CD4-positive, alpha-beta T cell treated with Interleukin-10 for 1 hour (primary cell): ENCODE results near the gene MPHOSPH6.
"Not testable (repeated sequence)": the region's sequence is repeated elsewhere in the genome, so short reads cannot be mapped to it uniquely, and the experiment has no call there.

Source experiments
- DNase-seq: peaks from one replicate; pipeline ENCODE4 v3.0.0-alpha.2; 2020

MPHOSPH6 gene, protein sequence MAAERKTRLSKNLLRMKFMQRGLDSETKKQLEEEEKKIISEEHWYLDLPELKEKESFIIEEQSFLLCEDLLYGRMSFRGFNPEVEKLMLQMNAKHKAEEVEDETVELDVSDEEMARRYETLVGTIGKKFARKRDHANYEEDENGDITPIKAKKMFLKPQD

DNA sequence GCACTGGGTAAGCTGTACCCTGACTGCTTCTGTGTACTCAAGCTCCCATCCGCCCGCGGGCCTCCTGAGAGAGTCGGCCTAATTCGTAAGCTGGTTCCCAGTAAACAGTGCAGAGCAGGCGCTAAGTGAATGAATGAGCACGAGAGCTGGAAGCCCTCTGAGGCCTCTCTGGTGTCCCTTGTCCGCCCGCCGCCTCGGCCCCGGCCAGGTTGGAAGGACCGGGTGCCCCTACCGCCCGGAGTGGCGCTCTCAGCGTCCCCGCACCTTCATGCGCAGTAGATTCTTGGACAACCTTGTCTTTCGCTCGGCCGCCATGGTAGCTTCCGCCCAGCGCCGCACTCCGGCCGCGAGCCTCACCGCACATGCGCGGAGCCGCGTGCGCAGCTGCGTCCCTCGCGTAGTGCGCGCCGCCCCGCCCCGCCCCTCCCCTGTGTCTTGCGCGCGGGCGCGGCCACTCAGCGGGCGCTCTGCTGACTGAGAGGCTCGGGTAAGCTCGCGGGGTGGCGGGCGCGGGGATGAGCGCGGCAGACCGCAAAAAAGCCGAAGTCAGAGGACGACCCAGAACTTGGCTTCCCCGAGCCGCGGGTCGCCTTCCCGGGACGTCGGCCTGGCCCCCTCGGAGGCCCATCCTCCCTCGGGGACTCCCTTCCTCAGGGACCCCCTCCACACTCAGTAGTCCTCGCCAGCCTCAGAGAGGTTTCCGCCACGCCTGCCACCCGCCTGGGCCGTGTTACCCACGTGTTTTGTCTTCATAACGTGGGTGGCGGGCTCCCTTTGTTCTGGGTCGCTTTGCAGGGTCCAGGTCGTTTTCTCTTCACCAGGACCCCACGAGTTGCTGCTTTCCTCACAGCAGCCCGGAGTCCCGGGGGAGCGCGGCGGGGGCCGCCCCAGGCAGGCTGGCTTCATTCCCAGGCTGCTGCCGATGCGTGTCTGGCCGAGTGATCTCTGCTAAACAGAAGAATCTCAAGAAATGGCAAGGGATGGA is at the start of gene MPHOSPH6:
MPHOSPH6 (minus strand) TSS at position 364 of the 985 bp plus-strand sequence; CDS start at position 315, 49 bp downstream.
- DNase-seq: peak; percentile 91

DNA sequence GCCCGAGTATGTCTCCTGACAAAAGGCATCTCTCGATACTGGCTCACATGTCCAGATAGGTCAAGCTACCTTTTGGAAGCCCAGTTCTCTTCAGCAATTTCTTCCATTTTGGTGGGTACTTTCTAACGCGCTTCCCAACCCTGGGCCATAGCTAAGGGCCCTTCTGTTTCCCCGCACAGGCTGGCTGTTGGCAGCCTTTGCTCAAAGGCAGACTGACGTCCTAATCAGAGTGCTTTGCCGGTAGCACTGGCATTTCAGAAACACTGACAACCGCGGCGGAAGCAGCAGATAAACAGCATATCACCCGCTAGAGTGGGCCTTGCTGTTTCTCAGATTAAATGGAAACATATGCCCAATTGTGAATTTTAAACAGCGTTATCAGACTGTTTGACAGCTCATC is 49.3 kb upstream of the MPHOSPH6 start:
- DNase-seq: no peak

DNA sequence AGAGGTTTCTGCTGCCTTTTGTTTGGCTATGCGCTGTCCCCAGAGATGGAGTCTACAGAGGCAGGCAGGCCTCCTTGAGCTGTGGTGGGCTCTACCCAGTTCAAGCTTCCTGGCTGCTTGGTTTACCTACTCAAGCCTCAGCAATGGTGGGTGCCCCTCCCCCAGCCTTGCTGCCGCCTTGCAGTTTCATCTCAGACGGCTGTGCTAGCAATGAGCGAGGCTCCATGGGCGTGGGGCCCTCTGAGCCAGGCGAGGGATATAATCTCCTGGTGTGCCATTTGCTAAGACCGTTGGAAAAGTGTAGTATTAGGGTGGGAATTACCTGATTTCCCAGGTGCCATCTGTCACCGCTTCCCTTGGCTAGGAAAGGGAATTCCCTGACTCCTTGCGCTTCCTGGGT is 39.3 kb upstream of the MPHOSPH6 start:
- DNase-seq: not testable (repeated sequence)

DNA sequence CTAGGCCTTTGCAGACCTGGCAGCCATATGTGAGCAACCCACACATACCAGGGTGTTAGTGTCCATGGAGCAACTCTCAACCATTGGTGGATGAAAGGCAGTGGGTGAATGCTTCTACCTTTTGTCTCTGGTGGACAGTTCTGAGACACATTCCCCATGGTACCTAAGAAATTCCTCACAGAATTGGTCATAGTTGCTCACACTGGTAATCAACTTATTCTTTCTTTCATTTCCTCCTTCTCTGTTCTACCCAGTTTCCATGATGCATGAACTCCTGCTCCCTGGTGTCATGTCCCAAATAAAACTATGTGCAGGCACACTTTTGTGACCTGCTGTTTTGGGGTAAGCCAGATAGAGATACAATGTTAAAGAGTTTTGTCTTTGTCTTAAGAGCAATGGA is 33.2 kb upstream of the MPHOSPH6 start:
- DNase-seq: no peak

- no peak for DNase-seq
These were observed 31.9 kb upstream of the MPHOSPH6 start for GRCh38 chr16:82201926-82202325.

DNA sequence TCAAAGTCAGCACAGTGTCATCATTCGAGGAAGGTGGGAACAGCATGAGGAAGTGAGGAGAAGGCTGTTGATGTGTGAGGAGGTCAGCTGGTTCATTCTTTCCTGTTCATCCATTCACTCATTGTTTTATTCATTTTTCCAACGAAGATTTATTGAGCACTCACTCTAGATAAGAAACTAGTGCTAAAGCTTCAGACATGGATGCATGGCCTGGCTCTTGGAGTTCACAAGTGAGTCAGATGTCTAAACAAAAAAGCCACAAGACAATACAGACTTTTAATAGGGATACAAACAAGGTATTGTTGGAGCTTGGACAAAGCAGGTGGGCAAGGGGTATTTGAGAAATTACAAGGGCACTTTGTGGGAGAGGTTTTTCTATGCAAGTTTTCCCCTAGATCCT is 31.3 kb upstream of the MPHOSPH6 start:
- no peak for DNase-seq

- no peak for DNase-seq
These were observed 29.2 kb upstream of the MPHOSPH6 start for GRCh38 chr16:82199209-82199608.

DNA sequence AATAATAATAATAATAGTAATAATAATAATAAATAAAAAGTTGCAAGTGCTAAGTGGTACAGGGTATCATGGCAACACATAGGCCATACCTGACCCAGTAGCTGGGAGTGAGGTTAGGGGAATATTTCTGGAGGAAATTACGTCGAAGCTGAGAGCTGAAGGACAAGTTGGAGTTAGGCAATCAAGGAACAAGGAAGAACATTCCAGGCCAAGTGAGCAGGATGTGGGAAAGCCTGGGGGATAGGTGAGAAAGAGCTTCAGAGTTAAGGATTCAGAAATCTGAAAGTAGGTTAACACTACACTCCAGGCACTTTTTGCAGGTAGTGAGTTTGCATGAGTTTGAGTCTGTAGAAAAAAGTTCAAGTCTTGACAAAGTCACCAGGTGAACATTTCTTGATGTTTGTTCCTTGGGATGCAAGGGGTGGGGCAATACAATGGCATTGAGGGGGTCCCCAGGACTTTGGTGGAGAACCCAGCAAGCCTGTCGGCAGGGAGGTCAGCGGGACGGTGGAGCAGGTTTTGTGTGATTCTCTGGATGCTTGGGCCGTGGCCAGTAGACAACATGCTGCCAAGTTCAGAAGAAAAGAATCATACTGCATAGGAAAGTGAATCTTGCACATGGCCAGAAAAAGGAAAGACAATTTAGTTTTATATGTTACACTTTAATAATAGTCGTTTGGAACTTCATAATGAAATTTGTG is 27.7 kb upstream of the MPHOSPH6 start:
- DNase-seq: no peak

- no peak for DNase-seq
These were observed 26.0 kb upstream of the MPHOSPH6 start for GRCh38 chr16:82195917-82196494.

- DNase-seq: no peak
These were observed 24.1 kb upstream of the MPHOSPH6 start for GRCh38 chr16:82194086-82194485.

DNA sequence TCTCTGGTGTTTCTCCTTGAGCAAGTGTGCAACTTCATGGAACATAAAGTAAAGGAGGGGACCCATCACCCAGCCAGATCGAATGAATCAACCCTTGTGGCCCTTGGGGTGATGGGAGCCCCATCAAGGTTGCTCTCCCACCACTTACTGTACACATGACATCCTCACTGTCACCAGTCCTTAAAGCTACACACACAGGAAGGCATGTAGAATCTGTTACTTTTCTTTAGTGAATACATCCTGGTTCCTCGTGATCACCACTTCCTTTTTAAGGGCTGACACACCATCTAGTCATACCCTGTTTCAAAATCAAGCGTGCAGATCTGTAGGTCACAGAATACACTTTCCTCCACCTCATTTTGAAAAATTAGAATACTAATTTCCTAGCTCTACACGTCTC is 22.6 kb upstream of the MPHOSPH6 start:
- DNase-seq: peak; percentile 29

- DNase-seq: no peak
These were observed 20.4 kb upstream of the MPHOSPH6 start for GRCh38 chr16:82190386-82190785.

DNA sequence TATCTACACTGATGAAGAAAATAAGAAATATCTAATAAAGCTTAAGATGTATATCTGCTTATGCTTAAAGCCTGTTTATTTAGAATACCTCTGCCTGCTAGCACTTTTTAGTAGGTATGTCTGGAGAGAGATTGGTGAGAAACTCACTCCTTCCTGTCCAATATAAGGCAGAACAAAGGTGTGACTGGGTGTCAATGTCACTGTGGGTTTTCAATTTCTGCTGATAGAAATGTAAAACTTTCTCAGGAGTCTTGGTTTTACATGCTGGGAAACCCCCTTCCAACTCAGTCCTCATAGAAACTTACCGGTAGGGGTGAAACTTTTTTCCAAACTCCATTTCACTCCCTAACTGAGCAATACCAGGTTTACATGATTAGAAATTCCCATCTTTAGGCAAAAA is 17.8 kb upstream of the MPHOSPH6 start:
- no peak for DNase-seq

GRCh38 chr16:82185012-82185411 is 15.0 kb upstream of the MPHOSPH6 start:
- DNase-seq: no peak

DNA sequence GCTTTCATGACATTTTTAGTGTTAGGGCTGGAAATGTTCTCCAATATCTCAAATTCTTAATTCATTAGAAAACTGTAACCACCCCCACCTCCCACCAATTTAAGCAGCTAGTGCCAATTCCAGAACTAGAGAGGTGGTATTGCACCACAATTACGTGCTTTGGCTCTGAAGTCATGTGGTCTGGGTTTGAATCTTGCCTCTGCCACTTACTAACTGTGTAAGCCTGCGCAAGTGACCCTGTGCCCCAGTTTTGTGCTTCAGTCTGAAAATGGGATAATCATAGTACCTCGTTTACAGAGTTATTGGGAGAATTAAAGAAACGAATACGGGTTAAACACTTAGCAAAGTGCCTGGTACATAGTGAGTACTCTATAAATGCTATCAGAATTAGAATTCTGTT is 14.2 kb upstream of the MPHOSPH6 start:
- no peak for DNase-seq

DNA sequence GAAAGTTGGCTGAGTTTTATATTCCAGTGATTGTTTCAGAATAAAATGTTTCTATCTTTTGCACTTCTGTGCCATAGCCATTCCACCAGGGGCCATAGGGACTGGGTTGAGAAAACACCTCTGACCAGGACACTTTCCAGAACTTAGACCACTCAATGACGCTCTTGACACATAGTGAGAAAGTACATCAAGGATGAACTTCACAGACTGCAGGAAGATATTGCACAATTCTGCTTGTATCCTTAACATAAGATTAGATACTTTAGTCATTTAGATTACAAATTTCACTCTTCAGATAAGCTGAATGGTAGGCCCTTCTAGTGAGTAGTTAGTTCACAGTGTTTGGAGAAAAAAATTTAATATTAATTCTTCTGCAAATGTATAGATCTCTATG is 13.0 kb upstream of the MPHOSPH6 start:
- DNase-seq: no peak

DNA sequence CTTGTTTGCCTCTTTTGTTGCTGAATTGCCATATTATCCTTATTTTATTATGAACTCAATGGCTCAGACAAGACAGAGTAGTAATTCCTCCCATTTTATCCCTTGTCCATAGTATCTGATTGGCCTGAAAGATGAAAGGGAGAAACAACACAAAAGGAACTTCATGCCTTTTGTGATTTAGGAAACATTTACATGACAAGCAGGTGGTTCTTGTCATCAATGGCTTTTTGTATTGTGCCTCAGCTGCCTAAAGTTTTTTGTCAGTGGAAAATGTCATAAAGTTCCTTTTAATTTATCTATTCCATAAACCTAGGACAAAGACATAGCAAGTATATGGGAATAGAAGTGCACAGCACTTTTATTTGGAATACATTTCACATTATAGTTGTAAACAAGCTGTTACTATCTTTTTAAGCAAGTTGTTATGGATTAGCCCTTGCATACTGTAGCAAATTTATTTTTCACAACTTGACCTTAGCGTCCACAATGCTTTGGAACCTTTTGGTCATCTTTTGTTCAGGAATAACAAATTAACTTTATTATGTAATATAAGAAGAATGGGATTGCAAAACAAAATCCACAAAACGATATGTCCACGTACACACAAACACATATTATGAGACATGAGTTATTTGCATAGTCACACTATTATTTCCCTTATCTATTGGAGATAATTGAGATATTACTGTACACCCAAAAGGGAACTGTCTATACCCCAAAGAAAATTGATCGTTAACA is 12.4 kb upstream of the MPHOSPH6 start:
- no peak for DNase-seq

- DNase-seq: no peak
These were observed 11.6 kb upstream of the MPHOSPH6 start for GRCh38 chr16:82181461-82182185.

DNA sequence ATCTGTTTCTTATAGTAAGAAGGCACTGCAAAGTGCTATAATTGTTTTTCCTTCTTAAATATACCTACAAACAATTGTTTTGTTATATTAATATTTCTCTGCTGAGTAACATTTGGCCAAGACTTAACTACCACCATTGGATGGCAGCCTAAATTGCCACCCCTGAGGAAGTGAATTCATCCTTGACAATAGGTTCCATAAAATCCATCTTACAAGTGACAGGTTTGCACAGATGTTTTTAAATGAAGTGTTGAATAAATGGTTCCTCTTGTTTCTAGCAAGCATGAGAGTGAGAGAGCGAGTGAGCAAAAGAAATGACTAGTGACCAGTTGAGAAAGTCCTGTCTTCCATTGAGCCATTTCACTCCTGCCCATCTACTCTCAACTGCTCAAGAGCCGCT is 8.3 kb upstream of the MPHOSPH6 start:
- no peak for DNase-seq

DNA sequence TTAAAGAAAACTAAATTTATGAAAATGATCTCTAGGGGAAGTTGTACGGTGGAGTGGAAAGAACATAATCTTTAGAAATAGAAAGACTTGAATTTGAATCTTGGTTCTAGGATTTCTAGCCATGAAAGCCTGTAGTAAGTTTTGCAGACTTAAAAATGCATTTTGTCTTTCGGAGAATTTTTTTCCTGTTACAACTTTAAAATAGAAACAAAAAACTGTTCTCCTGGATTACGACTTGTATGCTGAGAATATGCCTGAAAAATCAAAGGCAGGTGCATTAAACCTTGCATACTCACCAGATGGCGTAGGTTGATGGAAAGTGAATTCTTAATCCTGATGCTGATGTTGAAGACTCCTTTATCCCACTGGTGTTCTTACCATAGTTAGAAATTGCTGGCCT is 7.5 kb upstream of the MPHOSPH6 start:
- DNase-seq: no peak

- no peak for DNase-seq
These were observed 6.2 kb upstream of the MPHOSPH6 start for GRCh38 chr16:82176204-82176603.

GRCh38 chr16:82175627-82176026 is 5.6 kb upstream of the MPHOSPH6 start:
- no peak for DNase-seq
